HepG2 (cell line): ENCODE results near the gene TMEM170B. TPM values are rescaled to one million over a fixed set of nuclear protein-coding genes. Genes with fewer than 3 reads are reported as not detected.

Experiments
- CHD2 ChIP-seq: IDR thresholded peaks from 2 replicates; pipeline ENCODE4 v1.6.1; 2011; ENCODE audit warnings: low read depth, low read length, improper control_type of control experiment
- GMEB2 ChIP-seq: IDR thresholded peaks from 2 replicates; pipeline ENCODE4 v1.6.1; 2016; ENCODE audit warnings: missing biosample characterization, missing genetic modification reagents, low read depth
- HDAC6 ChIP-seq: fragments of 200-600 bp; sonication (generic); IDR thresholded peaks from 2 replicates; pipeline ENCODE4 v1.7.0; 2017; ENCODE audit warnings: mild to moderate bottlenecking, antibody characterized with exemption, low read length, low read depth
- KAT8 ChIP-seq: IDR thresholded peaks from 2 replicates; pipeline ENCODE4 v1.6.1; 2016; ENCODE audit warnings: missing genetic modification reagents, missing compliant biosample characterization
- KDM5B ChIP-seq: sonication (generic); formaldehyde crosslinking; IDR thresholded peaks from 2 replicates; pipeline ENCODE4 v1.4.0; 2020; ENCODE audit warnings: missing genetic modification reagents, mild to moderate bottlenecking, borderline replicate concordance
- KLF11 ChIP-seq: IDR thresholded peaks from 2 replicates; pipeline ENCODE4 v1.6.1; 2016; ENCODE audit warnings: missing compliant biosample characterization
- KLF13 ChIP-seq: sonication (generic); formaldehyde crosslinking; IDR thresholded peaks from 2 replicates; pipeline ENCODE4 v1.4.0; 2020; ENCODE audit warnings: mild to moderate bottlenecking, missing genetic modification reagents
- MED13 ChIP-seq: sonication (generic); formaldehyde crosslinking; IDR thresholded peaks from 2 replicates; pipeline ENCODE4 v1.5.0; 2020; ENCODE audit warnings: missing genetic modification reagents
- MLXIP ChIP-seq: sonication (generic); formaldehyde crosslinking; IDR thresholded peaks from 2 replicates; pipeline ENCODE4 v1.9.0; 2021; ENCODE audit warnings: missing genetic modification reagents, borderline replicate concordance
- MTF2 ChIP-seq: sonication (generic); formaldehyde crosslinking; IDR thresholded peaks from 2 replicates; pipeline ENCODE4 v1.5.0; 2020; ENCODE audit warnings: missing genetic modification reagents, borderline replicate concordance
- NFIB ChIP-seq: sonication (generic); formaldehyde crosslinking; IDR thresholded peaks from 2 replicates; pipeline ENCODE4 v1.9.0; 2021; ENCODE audit warnings: missing genetic modification reagents, mild to moderate bottlenecking, borderline replicate concordance
- PITX1 ChIP-seq: sonication (generic); formaldehyde crosslinking; IDR thresholded peaks from 2 replicates; pipeline ENCODE4 v1.5.1; 2020; ENCODE audit warnings: mild to moderate bottlenecking, missing genetic modification reagents
- PREB ChIP-seq: sonication (generic); formaldehyde crosslinking; IDR thresholded peaks from 2 replicates; pipeline ENCODE4 v1.4.0; 2020; ENCODE audit warnings: missing genetic modification reagents
- PTBP1 ChIP-seq: fragments of 200-400 bp; formaldehyde crosslinking; IDR thresholded peaks from 2 replicates; pipeline ENCODE4 v1.6.1; 2018; ENCODE audit warnings: low read length, low read depth; ENCODE audit not compliant: poor library complexity, severe bottlenecking
- SP1 ChIP-seq, 2 experiments: fragments of 450-650 bp in 1 of 2; sonication (generic) in 1 of 2; formaldehyde crosslinking in 1 of 2; IDR thresholded peaks; 2 replicates each; pipeline versions ENCODE4 v1.4.0 to v1.6.1; 2016 to 2020; ENCODE audit warnings: missing genetic modification reagents in 1 of 2
- TARDBP ChIP-seq: sonication (generic); formaldehyde crosslinking; IDR thresholded peaks from 2 replicates; pipeline ENCODE4 v1.8.0; 2022; ENCODE audit warnings: mild to moderate bottlenecking, missing genetic modification reagents
- YY1 ChIP-seq: IDR thresholded peaks from 2 replicates; pipeline ENCODE4 v1.6.1; 2011; ENCODE audit warnings: low read length, low read depth, moderate library complexity, mild to moderate bottlenecking; ENCODE audit not compliant: insufficient read depth, insufficient replicate concordance
- ZNF224 ChIP-seq: sonication (generic); formaldehyde crosslinking; IDR thresholded peaks from 2 replicates; pipeline ENCODE4 v1.5.0; 2020; ENCODE audit warnings: mild to moderate bottlenecking, missing genetic modification reagents
- ZNF468 ChIP-seq: sonication (generic); formaldehyde crosslinking; IDR thresholded peaks from 2 replicates; pipeline ENCODE4 v1.8.0; 2022; ENCODE audit warnings: mild to moderate bottlenecking, moderate library complexity, missing genetic modification reagents
- ZNF530 ChIP-seq: sonication (generic); formaldehyde crosslinking; IDR thresholded peaks from 2 replicates; pipeline ENCODE4 v1.5.0; 2020; ENCODE audit warnings: low read depth, mild to moderate bottlenecking, missing genetic modification reagents
- ZNF556 ChIP-seq: sonication (generic); formaldehyde crosslinking; IDR thresholded peaks from 2 replicates; pipeline ENCODE4 v1.4.0; 2020; ENCODE audit warnings: mild to moderate bottlenecking, missing genetic modification reagents, borderline replicate concordance
- ZNF691 ChIP-seq: sonication (generic); formaldehyde crosslinking; IDR thresholded peaks from 2 replicates; pipeline ENCODE4 v1.4.0; 2020; ENCODE audit warnings: missing genetic modification reagents, low read depth, mild to moderate bottlenecking, borderline replicate concordance
- ZSCAN29 ChIP-seq: sonication (generic); formaldehyde crosslinking; conservative IDR thresholded peaks from 2 replicates; pipeline ENCODE4 v1.4.0; 2020; ENCODE audit warnings: mild to moderate bottlenecking, missing genetic modification reagents
- polyA plus RNA-seq, 8 experiments: library from polyadenylated mRNA; depleted of rRNA in 3 of 8; stranded (reverse) in 7 of 8; unstranded in 1 of 8; fragments of >200 nt; fragmentation: Illumina TruSeq in 4 of 8; extraction: Trizol in 4 of 8; gene quantifications; 2 replicates each; pipeline versions ENCODE4 v1.2.1 to v1.2.3, GENCODE V29; 2011 to 2016; ENCODE audit warnings: low read depth in 4 of 8, missing spikeins in 1 of 8, mixed read lengths in 1 of 8; ENCODE audit not compliant: insufficient read depth in 1 of 8
- total RNA-seq, 5 experiments: library from RNA; depleted of rRNA; stranded (reverse); fragments of >200 nt; fragmentation: Illumina TruSeq; extraction: Trizol; gene quantifications; 2 replicates each; pipeline ENCODE4 v1.2.3, GENCODE V29; 2016; ENCODE audit warnings: low read depth in 1 of 5

TMEM170B gene
- total and polyA plus RNA-seq, 2 of the 13 experiments (the other 11 are each of a cell fraction or from before 2014, with no cell fraction given), result 3.3 to 9.4 TPM

GRCh38 chr6:11575408-11576033 is 38.0 kb downstream of the TMEM170B start (continued):
- TF ChIP-seq HDAC6, result no peak
- peak; percentile 51; the same call in 1 of the 2 replicates for TF ChIP-seq PITX1 (CRISPR knock-in tag)
- no peak for TF ChIP-seq ZNF530 (CRISPR knock-in tag)
- TF ChIP-seq TARDBP, result no peak
- TF ChIP-seq KDM5B (CRISPR knock-in tag), result no peak
- no peak for TF ChIP-seq ZNF468 (CRISPR knock-in tag)
- TF ChIP-seq YY1, result no peak
- TF ChIP-seq ZNF224 (CRISPR knock-in tag), result no peak
- no peak for TF ChIP-seq MTF2 (CRISPR knock-in tag)
- TF ChIP-seq MED13 (CRISPR knock-in tag), result no peak
- no peak for TF ChIP-seq ZNF556 (CRISPR knock-in tag)
- no peak for TF ChIP-seq ZNF691 (CRISPR knock-in tag)
- TF ChIP-seq CHD2, result no peak
- TF ChIP-seq PREB (CRISPR knock-in tag), result no peak
- peak; percentile 61 for TF ChIP-seq KAT8
- TF ChIP-seq KLF13 (CRISPR knock-in tag), result no peak
- no peak for TF ChIP-seq MLXIP (CRISPR knock-in tag)
- TF ChIP-seq PTBP1, result no peak
- no peak for TF ChIP-seq ZSCAN29
- no peak for TF ChIP-seq GMEB2 (CRISPR knock-in tag)
- TF ChIP-seq KLF11 (CRISPR knock-in tag), result no peak
- TF ChIP-seq NFIB (CRISPR knock-in tag), result no peak
- no peak for TF ChIP-seq SP1 (IDR thresholded peaks at IDR 0.05)
- no peak for TF ChIP-seq SP1 (CRISPR knock-in tag; IDR thresholded peaks at IDR 0.05)
